HUES6 (cell line): ENCODE data around the gene BTBD9.

Source experiments
- H3K27ac ChIP-seq: 2 replicates; pipeline ENCODE4 v1.7.0; 2013; ENCODE audit warnings: low read depth, mild to moderate bottlenecking, low read length, inconsistent platforms
- H3K27me3 ChIP-seq: 2 replicates; pipeline ENCODE4 v1.6.1; 2013; ENCODE audit warnings: low read length; ENCODE audit not compliant: control insufficient read depth, insufficient read depth
- H3K36me3 ChIP-seq: 2 replicates; pipeline ENCODE4 v1.6.1; 2013; ENCODE audit warnings: low read length; ENCODE audit not compliant: control insufficient read depth, insufficient read depth
- H3K4me1 ChIP-seq: 2 replicates; pipeline ENCODE4 v1.6.1; 2013; ENCODE audit warnings: low read length; ENCODE audit not compliant: control insufficient read depth, insufficient read depth
- H3K4me3 ChIP-seq: 2 replicates; pipeline ENCODE4 v1.5.1; 2013; ENCODE audit warnings: low read depth, low read length
- H3K9ac ChIP-seq: one replicate; pipeline ENCODE4 v1.6.1; 2013; ENCODE audit warnings: mild to moderate bottlenecking, low read length
- H3K9me3 ChIP-seq: 2 replicates; pipeline ENCODE4 v1.6.1; 2013; ENCODE audit warnings: low read depth, low read length; ENCODE audit not compliant: control insufficient read depth, insufficient read depth

The BTBD9 gene

DNA sequence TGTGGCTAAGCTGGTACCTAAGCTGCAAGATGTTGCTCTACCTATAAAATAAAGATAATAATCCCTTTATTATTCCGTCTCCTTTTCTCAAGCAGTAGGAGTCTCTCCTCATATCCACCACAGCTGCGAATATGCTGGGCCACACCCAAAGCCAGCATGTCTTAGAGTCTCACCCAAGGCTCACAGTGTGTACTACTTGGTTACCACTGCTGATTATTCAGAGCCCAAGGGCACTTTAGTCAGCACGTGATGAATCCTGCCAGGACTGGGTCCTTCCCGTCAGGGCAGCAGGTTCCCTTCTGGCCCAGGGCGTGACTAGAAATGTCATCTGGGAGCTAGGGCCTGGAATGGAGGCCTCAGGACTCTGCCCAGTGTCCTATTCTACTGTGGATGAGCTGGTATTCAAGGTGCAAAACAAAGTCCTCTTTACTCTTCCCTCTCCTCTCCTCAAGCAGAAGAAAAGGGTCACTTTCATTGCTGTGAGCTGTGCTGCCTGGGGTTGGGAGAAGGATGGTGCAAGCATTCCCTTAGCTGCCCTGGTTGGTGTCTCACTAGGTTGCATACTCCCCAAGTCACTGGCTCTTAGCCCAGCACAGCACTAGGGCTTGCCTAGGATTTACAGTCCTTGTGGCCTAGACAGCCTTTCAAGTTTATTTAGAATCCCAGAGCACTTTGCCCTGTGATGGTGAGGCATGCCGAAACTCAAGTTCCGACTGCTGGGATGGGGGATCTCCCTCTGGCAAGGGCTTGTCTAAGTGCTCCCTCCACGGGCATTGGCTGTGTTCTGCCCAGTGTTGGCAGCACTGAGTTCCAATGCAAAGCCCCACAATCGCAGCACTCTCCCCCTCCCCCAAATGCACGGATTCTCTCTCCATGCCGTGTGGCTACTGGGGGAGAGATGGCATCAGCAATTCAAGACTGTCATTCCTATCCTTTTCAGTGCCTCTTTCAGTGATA is 320.2 kb downstream of the BTBD9 start:
- no peak overlapping the region for H3K4me3 ChIP-seq
- no peak overlapping the region for H3K27ac ChIP-seq
- H3K4me1 ChIP-seq: peaks cover 7% of the 10 kb centered on the region; the same call in 1 of the 2 replicates
- no peaks in the 10 kb centered on the region for H3K27me3 ChIP-seq
- H3K9ac ChIP-seq: no peak overlapping the region
- H3K9me3 ChIP-seq: no peaks in the 10 kb centered on the region
- H3K36me3 ChIP-seq: no peaks in the 10 kb centered on the region

DNA sequence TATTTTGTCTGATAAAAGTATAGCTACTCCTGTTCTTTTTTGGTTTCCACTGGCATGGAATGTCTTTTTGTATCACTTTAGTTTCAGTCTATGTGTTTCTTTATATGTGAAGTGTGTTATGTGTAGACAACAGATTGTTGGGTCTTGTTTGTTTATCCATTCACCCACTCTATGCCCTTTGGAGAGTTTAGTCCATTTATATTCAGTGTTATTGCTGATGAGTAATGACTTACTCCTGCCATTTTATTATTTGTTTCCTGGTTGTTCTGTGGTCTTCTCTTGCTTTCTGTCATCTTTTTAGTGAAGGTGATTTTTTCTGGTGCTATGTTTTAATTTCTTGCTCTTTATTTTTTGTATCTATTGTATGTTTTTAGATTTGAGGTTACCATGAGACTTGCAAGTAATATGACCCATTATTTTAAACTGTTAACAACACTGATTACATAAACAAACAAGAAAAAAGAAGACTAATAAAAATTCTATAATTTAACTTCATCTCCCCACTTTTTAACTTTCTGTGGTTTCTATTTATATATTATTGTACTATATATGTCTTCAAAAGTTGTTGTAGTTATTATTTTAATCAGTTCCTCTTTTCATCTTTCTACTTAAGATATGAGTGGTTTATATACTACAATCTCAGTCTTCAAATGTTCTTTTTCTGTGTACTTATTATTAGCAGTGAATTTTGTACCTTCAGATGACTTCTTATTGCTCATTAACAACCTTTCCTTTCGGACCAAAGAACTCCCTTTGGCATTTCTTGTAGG is 323.4 kb downstream of the BTBD9 start:
- no peaks in the 10 kb centered on the region for H3K27me3 ChIP-seq
- peaks cover 7% of the 10 kb centered on the region; the same call in 1 of the 2 replicates for H3K4me1 ChIP-seq
- H3K9me3 ChIP-seq: no peaks in the 10 kb centered on the region
- H3K4me3 ChIP-seq: no peak overlapping the region
- no peak overlapping the region for H3K9ac ChIP-seq
- H3K36me3 ChIP-seq: no peaks in the 10 kb centered on the region
- no peak overlapping the region for H3K27ac ChIP-seq

DNA sequence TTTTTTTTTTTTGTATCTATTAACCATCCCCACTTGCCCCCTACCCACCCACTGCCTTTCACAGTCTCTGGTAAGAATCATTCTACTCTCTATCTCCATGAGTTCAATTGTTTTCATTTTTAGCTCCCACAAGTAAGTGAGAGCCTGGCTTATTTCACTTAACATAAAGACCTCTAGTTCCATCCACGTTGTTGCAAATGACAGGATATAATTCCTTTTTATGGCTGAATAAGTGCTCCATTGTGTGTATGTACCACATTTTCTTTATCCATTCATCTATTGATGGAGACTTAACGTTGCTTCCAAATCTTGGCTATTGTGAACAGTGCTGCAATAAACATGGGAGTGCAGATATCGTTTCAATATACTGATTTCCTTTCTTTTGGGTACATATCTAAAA is 328.5 kb downstream of the BTBD9 start:
- no peaks in the 10 kb centered on the region for H3K27me3 ChIP-seq
- H3K36me3 ChIP-seq: no peaks in the 10 kb centered on the region
- H3K9me3 ChIP-seq: no peaks in the 10 kb centered on the region
- H3K9ac ChIP-seq: no peak overlapping the region
- no peak overlapping the region for H3K4me3 ChIP-seq
- no peak overlapping the region for H3K27ac ChIP-seq
- H3K4me1 ChIP-seq: peaks cover 20% of the 10 kb centered on the region

DNA sequence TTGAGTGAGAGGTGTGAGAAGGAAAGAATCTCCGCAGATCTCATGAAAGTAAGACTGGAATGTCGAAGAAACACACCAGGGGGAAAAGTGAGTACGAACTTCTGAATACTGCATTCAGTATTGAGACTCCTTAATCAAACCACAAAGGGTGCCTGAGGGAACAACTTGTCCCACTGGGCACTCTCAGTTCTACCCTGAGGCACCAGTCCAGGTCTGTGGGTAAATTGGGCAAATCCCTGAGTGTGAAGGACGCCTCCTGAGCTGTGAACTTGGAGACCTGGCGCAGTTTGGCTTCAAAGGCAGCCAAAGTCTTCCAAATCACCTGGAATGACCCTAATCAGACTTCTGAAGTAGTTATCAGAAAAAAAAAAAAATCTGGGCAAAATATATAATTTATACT is 329.7 kb downstream of the BTBD9 start:
- Histone ChIP-seq H3K4me3 (no peak overlapping the region), H3K27ac (no peak overlapping the region), H3K9ac (no peak overlapping the region), H3K4me1 (peaks cover 22% of the 10 kb centered on the region), H3K9me3 (no peaks in the 10 kb centered on the region), H3K36me3 (no peaks in the 10 kb centered on the region), H3K27me3 (no peaks in the 10 kb centered on the region)

DNA sequence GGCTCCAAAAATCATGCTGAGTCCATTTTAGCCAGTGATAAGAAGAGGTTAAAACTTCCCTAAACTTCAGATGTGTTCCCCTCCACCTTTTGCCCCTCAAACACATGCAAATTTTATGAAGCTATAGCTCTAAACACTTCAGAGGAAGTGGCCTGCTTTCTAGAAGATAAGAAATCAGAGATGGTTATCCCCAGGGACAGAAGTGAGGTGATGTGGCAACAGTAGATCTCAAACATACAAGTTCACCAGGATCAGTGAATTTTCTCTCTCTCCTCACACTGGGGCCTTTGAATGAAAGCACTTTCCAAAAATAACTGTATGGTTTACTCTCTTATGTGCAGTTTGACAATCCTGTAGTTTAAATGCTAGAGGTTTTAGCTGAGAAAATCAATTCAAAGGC is 332.0 kb downstream of the BTBD9 start:
- Histone ChIP-seq H3K36me3 (no peaks in the 10 kb centered on the region), H3K27ac (peak overlapping the region; percentile 7; the same call in 1 of the 2 replicates), H3K4me3 (no peak overlapping the region), H3K9ac (no peak overlapping the region), H3K9me3 (no peaks in the 10 kb centered on the region), H3K27me3 (no peaks in the 10 kb centered on the region), H3K4me1 (peaks cover 26% of the 10 kb centered on the region)

DNA sequence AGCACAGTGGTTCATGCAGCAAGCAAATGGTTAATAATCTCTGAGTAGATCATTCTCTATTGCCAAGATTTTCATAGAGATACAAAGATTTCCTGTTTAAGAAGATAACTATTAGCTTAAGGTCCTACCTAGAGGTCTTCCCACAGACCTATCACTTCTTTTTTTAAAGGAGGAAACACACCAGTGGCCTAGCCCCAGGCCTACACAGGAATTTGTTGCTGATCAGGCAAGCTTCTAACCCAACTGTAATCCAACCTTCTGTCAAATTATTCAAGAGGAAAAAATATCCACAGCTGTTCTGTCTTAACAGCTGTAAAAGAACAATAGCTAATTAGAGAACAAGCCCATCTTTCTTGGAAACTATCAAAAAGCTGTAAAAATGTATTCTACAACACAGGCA is 332.8 kb downstream of the BTBD9 start:
- no peaks in the 10 kb centered on the region for H3K9me3 ChIP-seq
- no peaks in the 10 kb centered on the region for H3K27me3 ChIP-seq
- H3K36me3 ChIP-seq: no peaks in the 10 kb centered on the region
- H3K4me1 ChIP-seq: peaks cover 29% of the 10 kb centered on the region
- peak overlapping the region; percentile 7; the same call in 1 of the 2 replicates for H3K27ac ChIP-seq
- no peak overlapping the region for H3K4me3 ChIP-seq
- no peak overlapping the region for H3K9ac ChIP-seq

DNA sequence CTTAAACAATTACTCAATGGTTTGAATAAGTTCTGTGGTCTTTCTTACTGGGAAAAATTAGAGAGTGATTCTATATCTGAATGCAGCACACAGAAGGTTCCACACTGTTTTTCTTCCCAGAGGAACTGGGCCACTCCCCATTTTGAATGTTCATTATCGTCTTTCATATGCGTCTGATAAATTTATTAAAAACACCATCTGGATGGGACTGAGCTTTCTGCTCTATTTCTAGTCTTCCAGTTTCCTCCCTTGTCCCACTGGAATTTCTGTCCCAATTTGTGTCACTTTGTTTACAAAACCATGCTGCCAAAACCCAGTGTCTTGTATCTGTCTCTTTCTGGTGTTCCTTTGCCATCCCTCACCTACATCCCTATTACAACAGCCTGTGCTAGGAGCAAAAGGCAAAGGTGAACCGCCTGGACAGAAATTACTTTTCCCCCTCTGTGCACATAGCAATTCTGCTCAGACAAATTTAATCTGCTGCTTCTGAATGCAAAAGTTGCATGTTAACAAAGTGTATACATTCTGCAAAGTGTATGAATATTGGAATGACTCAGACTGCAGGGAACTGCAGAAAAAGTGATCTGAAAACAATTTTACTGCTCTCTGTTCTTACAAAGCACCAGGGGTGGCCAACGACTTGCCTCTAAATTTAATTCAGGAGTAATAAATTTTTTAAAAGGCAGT is 333.6 kb downstream of the BTBD9 start:
- peaks cover 29% of the 10 kb centered on the region for H3K4me1 ChIP-seq
- H3K9ac ChIP-seq: no peak overlapping the region
- H3K27ac ChIP-seq: no peak overlapping the region; the same call in 1 of the 2 replicates
- H3K36me3 ChIP-seq: no peaks in the 10 kb centered on the region
- no peak overlapping the region for H3K4me3 ChIP-seq
- H3K9me3 ChIP-seq: no peaks in the 10 kb centered on the region
- no peaks in the 10 kb centered on the region for H3K27me3 ChIP-seq

DNA sequence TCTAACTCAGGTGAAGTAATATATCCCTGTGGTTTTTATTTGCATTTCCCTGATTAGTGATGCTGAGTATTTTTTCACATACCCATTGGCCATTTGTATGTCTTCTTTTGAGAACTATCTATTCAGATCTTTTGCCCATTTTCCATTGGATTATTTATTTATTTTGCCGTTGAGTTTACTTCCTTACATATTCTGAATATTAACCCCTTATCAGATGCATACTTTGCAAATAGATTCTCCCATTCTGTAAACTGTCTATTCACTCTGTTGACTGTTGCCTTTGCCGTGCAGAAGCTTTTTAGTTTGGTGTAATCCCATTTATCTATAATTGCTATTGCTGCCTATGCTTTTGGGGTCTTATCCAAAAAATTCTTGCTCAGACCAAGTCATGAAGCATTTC is 336.9 kb downstream of the BTBD9 start:
- Histone ChIP-seq H3K4me1 (peaks cover 25% of the 10 kb centered on the region), H3K9ac (no peak overlapping the region), H3K9me3 (peaks cover 3% of the 10 kb centered on the region; the same call in 1 of the 2 replicates), H3K27me3 (no peaks in the 10 kb centered on the region), H3K4me3 (no peak overlapping the region), H3K36me3 (no peaks in the 10 kb centered on the region), H3K27ac (no peak overlapping the region)

DNA sequence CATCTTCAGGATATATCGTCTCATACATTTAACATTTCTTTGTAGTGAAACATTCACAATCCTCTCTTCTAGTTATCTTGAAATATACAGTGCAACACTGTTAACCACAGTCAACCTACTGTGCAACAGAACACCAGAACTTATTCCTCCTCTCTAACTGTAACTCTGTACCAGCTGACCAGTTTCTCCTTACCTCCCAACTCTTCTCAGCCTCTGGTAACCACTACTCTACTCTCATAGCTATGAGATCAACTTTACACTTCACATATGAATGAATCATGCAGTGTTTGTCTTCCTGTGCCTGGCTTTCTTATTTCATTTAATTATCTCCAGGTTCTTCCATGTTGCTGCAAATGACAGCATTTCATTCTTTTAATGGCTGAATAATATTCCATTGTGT is 337.6 kb downstream of the BTBD9 start:
- peaks cover 18% of the 10 kb centered on the region for H3K4me1 ChIP-seq
- H3K9me3 ChIP-seq: peaks cover 3% of the 10 kb centered on the region; the same call in 1 of the 2 replicates
- no peak overlapping the region for H3K27ac ChIP-seq
- H3K36me3 ChIP-seq: no peaks in the 10 kb centered on the region
- no peak overlapping the region for H3K9ac ChIP-seq
- no peaks in the 10 kb centered on the region for H3K27me3 ChIP-seq
- H3K4me3 ChIP-seq: no peak overlapping the region

DNA sequence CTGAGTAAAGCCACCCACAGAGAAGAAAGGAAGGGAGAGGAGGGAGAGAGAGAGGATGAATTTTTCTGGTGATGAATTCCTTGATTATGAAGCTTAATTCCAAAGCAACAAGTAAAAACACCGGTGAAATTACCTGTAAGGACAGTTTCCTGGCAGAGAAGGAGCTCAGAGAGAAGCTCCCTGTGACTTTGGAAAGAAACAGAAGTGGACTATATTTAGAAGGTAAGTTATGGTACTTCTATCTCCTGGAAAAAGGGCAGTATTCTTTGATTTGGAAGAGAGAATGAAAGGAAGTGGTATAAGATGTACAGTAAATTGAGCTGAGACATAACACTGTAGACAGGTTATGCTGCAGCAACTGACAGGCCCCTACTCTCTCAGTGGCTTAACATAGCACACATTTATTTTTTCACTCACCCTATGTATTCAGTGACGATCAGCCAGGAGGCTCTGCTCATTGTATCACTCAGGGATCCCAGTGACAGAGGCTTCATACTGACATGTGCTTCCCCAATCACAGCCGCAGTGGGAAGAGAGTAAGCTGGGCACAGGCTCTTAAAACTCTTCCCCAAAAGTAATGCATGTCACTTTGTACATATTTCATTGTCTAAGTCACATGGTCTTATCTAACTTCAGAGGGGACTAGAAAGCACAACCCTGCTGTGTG is 349.5 kb downstream of the BTBD9 start:
- Histone ChIP-seq H3K4me3 (no peak overlapping the region), H3K27me3 (no peaks in the 10 kb centered on the region), H3K27ac (no peak overlapping the region), H3K4me1 (peaks cover 12% of the 10 kb centered on the region; the same call in 1 of the 2 replicates), H3K9me3 (no peaks in the 10 kb centered on the region), H3K36me3 (no peaks in the 10 kb centered on the region), H3K9ac (no peak overlapping the region)
